Skin of body (tissue), 2 donors: Measurements from ENCODE around the gene ALX1. TPM values are rescaled to one million over a fixed set of nuclear protein-coding genes. Genes with fewer than 3 reads are reported as not detected.

Source experiments
- DNase-seq: peaks from one replicate; lab custom pipeline; 2025; lab: John Stamatoyannopoulos, UW
- total RNA-seq: library from RNA; depleted of rRNA; stranded (reverse); fragments of >200 nt; gene quantifications from one replicate; pipeline ENCODE4 v1.2.3, GENCODE V29; 2014

ALX1 gene
- total RNA-seq = 0.30 TPM

- peak; percentile 10 for DNase-seq
Measured at GRCh38 chr12:85280165-85280983, at the start of gene ALX1. TSS of gene ALX1 (plus strand) at chr12:85280220. CDS start at chr12:85280262, 42 bp downstream.

DNA sequence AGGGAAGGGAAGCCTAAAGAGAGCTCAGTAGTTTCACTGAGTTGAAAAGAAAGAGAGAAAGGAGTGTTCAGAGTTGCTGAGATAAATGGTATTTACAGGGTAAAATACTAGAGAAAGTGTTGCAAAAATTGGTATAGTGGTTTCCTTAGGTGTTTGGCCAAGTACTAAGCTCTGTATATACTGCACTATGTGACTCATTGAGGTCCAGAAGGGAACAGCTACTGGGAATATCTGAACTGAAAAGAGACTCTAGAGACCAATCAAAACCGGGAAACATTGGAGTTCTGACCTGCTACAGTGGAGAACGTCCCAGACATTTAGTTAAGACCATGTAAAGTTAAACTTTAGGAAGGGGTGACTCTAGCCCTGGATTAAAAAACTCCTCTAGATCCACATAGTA lies 42.7 kb upstream of the ALX1 start:
- no peak for DNase-seq

DNA sequence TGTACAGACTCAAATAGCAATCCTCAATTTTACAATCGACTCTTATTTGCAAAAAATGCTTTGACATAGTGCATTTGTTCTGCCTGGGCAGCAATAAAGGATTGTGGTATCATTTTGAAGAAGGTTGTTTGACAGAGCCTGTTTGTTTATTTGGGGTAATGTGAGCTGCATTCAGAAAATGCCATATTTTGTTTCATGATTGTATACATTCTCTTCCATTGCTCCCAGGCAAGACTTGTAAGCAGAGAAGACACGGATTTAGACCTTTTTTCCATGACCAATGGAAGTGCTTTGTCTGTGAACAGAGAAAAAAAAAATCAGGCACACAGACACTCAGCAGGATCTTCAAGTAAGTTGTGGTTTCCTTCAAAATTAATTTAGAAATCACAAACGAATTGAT lies 35.5 kb upstream of the ALX1 start:
- DNase-seq = no peak

- DNase-seq = no peak
Measured at GRCh38 chr12:85253853-85254252, 26.2 kb upstream of the ALX1 start.

DNA sequence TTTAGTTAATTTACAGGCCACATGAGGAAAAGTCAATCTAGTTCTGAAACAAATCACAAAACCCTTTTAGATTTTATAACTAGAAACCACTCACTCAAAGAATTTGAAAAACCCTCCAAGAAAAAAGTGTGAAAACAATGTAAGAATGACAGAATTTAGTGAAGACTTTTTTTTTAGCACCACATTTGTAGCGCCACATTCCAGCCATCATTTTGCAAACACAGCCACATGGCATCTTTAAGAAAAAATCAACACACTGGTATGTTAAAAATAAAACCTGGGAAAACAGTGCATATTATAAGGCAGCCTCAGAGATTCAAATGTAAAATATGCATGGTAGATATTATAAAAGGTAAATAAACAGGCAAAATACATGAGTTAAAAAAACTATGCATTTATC lies 22.3 kb upstream of the ALX1 start:
- no peak for DNase-seq

DNA sequence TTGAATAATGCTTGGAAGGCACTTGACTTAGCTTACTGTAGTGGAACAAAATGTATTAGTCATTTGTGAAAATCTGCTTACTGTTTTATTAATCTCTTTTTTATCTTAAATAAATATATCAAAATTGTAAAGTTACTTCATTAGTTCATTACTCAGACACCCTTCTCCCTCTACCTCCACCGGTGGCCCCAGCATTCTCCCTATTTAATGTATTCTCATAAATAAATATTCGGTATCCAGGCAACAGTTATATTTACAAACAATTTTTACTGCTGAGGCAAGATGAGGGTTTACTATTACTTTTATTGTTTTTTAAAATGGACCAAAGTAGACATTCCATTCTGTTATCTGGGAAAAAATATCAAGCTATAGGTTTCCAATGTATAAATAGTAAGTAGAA lies 19.6 kb upstream of the ALX1 start:
- no peak for DNase-seq

DNA sequence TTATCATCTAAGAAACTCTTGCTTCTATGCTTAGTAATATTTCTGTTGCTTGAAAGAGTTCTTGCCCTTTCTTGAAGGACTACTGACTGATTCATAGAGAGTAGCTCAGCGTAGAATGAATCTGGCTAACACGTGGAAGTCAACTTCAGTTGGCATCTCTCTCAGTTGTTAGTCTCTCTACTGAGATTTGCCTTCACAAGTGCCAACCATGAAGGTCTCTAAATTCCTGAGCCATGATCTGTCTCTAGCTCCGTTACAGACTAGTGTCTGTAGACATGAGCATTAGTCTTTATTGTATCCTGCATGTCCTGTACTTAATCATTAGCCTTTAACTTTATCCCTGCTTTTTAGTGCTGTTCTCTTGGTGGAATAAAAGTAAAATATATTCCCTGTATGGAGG lies 19.1 kb upstream of the ALX1 start:
- no peak for DNase-seq

- no peak for DNase-seq
Measured at GRCh38 chr12:85266356-85266755, 13.7 kb upstream of the ALX1 start.

DNA sequence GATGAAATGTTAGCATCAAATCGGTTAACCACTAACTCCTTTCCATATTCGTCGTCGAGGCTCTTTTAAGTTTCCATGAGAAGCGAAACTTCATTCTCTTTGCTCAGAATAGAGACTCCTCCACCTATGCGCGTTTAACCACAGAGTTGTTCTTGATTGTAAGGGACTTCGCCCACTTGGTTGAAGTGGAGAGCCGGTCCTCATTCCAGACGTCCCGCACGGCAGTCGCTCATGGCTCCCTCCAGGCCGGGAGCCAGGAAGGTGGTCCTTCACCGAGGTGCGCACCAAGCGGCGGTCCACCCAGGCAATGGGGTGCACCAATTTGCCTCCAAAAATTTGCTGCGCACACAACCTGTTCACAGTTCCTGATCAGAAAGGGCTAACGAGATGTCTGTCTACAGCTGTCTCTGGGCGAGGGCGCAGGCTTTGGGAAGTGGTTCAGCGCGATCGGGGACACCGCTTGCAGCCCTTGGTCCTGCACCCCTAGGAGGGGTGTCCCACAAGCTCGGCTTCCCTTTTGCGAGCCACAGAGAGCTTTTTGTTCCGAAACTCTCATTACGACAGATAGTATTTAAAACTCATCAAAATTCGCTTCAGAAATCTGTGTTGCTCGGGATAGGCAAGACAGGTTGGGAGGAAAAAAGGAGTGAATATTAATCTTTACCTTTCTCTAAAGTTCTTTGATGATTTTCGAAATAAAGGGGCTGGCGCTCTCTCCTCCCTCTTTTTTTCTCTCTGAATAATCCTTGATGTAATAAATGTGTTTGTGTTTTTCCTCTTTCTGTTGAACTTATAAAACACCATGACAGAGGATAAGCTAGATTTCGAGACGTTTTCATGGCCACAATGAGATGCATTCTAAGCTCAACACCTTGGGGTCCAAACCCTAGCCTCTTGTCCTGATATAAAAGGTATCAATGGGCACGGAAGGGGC lies 6.4 kb upstream of the ALX1 start:
- no peak for DNase-seq

DNA sequence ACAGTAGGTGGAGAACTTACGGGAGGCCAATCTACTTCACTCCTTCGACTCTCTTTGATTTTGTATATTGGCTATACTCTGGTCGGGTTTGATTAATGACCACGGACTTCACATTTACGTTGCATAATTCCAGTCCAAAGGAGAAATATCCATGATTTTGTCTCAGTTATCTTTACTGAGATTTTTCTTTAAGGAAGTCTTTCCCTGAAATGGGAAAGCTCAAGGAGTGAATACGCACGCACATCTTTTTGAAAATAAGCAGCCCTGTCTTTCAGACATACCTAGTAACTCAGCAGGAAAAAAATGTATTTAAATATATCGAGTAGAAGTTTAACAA lies 5.7 kb upstream of the ALX1 start:
- DNase-seq = no peak

DNA sequence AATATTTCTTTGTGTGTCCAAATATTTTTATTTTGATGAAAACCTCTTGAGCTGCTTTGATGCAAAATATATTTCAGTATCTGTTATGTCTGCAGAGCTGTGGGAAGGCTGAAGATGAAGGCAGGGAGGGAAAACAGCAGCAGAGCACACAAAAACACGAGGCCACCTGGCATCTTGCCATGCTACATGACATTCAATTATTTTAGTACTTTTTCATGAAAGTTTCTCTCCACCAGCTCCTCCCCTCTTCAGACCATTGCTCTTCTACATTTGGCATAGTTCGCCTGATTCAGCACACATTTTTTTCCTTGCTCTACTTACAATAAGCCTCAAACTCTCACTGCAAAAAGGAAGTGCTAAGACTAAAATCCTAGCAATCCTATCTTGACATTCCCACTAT lies 4.6 kb upstream of the ALX1 start:
- DNase-seq = no peak

DNA sequence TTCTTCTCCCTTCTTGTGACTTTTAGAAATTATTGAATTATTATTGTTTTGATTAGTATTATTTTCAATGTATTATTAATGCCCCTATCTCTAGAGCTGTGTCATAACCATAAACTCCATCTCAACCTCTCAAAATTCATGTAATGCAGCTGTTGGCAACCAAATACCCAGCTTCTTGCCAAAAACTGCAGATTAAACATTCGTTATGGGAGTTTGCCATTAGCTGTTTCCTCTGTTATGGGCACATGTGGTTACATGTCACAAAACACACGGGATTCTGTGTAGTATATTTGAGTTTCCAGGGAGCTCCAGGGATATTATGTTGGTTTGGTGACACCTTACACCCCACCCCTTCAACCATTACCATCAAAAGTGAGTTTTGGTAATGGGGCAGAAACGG lies 2.8 kb upstream of the ALX1 start:
- DNase-seq = no peak

GRCh38 chr12:85277900-85278597 lies 2.0 kb upstream of the ALX1 start:
- DNase-seq = no peak

DNA sequence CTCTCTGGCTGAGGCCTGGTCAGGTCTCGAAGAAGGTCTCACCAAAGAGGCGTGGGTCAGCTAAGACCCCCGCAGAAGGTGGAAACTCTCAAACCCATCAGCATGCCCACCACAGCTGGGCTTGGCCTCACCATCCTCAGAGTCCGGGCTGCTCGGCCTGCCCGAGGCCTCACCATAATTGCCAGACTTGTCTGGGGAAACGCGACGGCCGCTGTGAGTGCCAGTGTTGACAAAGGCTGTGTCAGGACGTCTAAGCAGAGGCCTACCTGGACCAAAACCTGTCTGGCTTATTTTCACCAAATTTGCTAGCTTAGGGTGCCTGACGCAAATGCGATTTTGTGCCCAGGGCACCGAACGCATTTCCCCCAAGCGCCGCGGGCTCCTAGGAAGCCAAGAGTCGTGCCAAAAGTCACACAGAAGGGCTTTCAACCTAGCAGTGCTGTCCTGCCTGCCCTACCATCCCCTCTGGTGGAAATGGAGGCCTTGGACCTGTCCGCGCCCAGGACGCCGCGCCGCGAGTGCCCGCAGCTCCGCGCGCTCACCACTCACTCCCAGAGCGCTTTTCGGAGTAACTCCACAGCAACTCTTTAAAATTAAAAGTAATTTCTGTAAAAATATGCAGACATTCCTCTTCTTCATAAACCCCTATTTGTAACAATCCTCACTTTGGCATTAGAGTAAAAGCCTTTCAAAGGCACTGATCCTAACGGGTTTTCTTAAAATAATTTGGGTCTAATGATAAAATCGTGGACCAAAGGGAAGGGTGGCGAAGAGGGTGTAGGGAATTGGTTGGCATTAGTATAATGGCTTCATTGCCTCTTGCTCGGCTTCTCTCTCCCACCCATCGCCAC lies 1.2 kb upstream of the ALX1 start:
- DNase-seq = no peak

- DNase-seq = no peak
Measured at GRCh38 chr12:85279449-85280164, 413 bp upstream of the ALX1 start.

DNA sequence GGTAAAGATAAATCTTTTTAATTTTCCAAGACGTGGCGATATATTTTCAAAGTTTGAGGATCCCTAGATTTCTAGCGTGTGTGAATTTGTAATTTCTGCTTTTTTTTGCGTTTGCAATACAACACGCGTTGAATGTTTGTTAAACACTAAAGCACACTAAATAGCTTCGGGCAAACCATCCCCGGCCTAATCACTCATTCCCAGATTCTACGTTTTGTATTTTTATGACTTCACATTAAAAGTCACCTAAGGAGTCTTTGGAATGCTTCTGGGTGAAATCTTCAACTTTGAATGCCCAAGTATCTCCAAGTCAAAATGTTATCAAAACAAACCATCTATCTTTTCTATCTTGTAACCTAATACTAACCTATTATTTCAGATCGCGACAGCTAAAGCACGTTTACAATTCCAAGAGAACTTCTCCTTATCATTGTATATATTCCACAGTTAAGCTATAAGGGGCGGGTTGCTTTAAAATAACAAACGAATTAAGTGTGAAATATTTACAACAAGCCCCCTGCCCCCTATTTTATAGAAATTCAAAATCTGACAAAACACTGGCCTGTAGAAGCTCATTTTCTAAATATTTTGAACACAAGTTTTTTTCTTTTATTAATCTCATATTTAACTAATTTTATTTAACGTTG lies 1.1 kb downstream of the ALX1 start:
- no peak for DNase-seq

DNA sequence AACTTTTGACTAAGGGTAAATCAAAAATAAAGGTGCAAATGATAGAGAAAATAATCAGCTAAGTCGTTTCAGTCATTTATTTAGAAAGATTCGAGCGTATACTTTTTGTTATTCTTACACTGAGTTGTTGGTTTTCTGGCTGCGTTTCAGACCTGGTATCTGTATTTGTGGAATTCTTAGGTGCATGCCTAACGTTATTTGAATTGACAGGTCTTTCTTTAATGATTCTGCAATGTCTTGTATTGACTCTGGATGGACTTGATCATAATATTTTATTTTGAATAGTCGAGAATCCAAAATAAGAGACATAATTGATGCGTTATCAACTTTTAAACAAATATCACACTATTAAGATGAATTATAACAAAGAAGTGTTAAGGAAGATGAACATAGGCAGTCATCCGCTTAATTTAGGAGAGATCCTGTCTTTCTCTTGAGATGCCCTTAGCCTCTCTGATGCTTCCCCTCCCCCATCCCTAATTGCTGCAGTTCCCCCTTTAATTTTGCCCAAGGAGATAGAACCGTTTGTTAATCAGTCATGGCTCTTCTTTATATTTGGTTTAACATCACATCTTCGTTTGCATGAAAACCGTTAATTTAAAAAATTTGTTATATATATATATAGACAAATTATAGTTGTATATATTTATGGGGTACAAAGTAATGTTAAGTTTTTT lies 1.8 kb downstream of the ALX1 start:
- no peak for DNase-seq

GRCh38 chr12:85283560-85283959 lies 3.5 kb downstream of the ALX1 start:
- no peak for DNase-seq

GRCh38 chr12:85296362-85296761 lies 16.3 kb downstream of the ALX1 start:
- no peak for DNase-seq
